ENCODE data around the gene GNAI1.

Gene GNAI1

DNA sequence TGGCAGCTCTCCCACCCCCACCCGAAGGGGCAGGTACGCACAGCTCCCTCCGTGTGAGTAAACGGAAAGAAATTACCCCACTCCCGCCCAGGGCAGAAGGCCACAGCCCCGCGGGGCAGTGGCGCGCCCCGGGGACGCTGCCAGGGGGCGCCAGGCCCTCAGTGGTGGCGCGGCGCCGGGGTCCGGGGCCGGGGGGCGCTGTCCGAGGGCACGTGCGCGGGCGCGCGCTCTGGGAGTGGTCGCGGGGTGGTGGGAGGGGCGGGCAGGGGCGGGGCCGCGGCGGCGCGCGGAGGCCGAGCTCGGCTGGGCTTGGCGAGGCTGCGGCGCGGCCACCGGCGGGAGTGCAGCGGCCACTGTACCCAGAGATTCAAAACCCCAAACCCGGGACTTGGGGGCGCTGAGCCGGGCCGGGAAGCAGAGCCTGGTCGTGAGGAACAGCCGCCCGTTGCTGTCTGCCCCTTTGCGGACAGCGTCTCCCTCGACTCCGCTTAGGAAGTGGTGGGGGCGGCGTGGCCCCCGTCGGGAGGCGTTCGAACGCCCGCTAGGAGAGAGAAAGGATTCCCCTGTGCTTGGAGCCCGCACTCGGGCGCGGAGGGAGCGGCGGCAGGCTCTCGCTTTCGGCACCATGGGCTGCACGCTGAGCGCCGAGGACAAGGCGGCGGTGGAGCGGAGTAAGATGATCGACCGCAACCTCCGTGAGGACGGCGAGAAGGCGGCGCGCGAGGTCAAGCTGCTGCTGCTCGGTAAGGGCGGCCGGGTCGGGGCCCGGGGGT, at the start of gene GNAI1:
Gene GNAI1 (plus strand): TSS at position 296 of the 773 bp plus-strand sequence. CDS start 330 bp downstream, at position 626.
- DNase-seq = peak; percentile 89

GRCh38 chr7:80087051-80087770, 47.4 kb upstream of the GNAI1 start:
- peak; percentile 39 for DNase-seq

- no peak for DNase-seq
Observed at GRCh38 chr7:80087771-80088170, 46.9 kb upstream of the GNAI1 start.

GRCh38 chr7:80088705-80089104, 45.9 kb upstream of the GNAI1 start:
- no peak for DNase-seq

DNA sequence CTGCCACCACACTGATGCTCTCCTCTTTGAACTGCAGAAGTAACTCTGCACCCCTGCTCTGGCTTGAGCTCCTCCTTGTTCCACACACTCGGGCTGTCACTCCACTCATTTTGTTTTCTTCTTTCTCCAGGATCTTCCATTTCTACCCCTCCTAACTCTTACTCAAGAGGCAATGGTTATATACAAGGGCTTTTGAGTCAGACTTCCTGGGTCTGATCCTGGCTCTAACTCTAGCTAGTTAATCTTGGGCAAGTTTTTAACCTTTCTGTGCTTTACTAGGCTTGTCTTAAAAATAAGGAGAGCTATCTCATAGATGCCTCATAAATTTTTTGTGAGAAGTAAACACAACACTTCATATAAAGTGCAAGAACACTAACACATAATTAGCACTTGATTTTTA, 45.3 kb upstream of the GNAI1 start:
- DNase-seq = no peak

DNA sequence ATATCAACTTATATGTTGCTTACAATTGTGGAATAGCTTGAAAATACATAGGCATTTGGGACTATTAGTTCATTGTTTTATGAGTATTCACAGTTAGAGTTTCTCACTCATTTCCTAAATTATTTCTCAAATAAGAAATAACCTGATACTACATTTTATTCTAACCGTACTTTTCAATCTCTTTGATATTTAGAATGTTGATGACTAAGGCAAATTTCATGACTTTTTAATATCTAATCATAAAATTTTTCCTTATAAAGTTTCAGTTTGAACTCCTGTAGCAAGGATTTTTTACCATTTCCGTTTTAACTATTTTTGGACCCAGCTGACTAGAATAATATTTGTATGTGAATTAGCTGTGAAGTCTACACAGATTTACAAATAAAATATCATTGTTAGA, 41.3 kb upstream of the GNAI1 start:
- DNase-seq = no peak

DNA sequence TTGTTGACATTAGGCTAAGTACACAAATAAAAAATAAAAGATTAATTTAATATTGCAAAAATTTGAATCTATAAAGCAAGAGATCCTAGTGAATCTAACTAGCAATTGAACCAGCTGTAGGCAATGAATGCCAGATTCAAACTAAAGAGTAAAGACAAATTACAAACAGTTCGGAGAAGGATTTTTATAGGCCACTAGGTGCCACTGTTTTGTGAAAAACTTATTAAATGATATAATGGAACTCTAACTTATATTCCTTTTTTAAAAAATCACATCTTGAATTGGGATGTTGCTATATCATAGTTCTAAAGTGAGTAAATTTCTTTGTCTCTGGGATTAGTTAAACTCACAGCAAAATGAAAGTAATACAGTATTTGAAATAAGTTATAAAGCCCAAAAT, 39.1 kb upstream of the GNAI1 start:
- DNase-seq = no peak

GRCh38 chr7:80097756-80098155, 36.9 kb upstream of the GNAI1 start:
- no peak for DNase-seq

GRCh38 chr7:80098795-80099194, 35.8 kb upstream of the GNAI1 start:
- DNase-seq = no peak

GRCh38 chr7:80100254-80100653, 34.4 kb upstream of the GNAI1 start:
- DNase-seq = no peak

DNA sequence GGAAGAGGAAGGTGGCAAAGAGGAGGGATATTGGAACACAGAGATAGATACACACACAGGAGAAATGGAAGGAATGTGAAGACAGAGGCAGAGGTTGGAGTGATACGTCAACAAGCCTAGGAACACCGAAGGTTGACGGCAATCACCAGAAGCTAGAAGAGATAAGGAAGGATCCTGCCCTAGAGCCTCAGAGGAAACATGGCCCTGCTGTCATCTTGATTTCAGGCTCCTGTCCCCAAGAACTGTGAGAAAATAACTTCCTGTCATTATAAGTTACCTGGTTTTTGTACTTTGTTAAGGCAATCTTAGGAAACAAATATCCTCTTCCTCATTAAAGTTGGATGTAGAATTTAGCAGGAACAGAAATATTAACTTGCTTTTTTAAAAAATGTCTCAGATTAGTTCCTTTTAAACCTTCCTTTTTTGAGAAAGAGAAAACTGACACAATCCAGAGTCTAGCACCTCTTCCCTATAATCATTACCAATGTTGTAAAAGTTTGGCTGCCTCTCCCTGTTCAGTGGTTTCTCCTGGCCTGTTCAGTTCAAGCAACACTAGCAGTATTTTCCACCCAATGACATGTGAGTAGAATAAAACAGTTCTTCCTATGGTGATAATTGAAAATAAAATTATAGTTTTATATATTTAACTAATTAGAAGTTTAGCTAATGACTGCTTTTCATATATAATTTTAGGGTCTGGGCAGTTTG, 28.8 kb upstream of the GNAI1 start:
- no peak for DNase-seq

- DNase-seq = no peak
Observed at GRCh38 chr7:80106498-80107113, 28.0 kb upstream of the GNAI1 start.

GRCh38 chr7:80107278-80107677, 27.4 kb upstream of the GNAI1 start:
- no peak for DNase-seq

DNA sequence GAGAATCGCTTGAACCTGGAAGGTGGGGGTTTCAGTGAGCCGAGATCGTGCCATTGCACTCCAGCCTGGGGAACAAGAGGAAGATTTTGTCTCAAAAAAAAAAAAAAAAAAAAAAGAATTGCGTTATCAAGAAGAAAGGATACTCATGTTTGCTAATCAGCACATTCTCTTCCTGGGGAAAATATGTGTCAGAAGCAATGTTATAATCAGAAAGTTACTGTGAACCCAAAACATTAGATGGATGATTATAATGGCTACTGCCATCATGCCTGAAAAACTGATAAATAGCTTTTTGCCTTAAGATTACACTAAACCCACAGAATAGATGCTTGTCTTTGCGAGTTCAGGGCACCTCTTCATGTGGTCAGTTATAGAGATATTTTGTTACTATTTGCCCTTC, 24.3 kb upstream of the GNAI1 start:
- DNase-seq = no peak

DNA sequence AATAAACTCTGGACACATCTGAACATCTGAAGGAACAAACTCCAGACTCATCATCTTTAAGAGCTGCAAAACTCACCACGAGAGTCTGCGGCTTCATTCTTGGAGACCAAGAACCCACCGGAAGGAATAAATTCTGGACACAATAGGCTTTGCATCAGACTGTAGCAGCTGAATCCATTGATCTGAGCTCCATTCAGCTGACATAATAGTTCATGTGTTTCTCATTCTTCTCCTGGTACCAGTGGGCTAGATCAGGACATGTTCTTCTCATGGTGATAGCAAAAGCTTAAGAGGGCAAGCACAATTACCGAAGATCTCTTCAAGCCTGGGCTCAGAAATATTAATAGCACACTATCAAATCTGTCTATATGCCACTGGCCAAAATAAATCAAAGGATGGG, 20.5 kb upstream of the GNAI1 start:
- DNase-seq = no peak

- DNase-seq = no peak
Observed at GRCh38 chr7:80124526-80125264, 9.9 kb upstream of the GNAI1 start.

- DNase-seq = no peak
Observed at GRCh38 chr7:80127412-80128160, 7.0 kb upstream of the GNAI1 start.

- DNase-seq = no peak
Observed at GRCh38 chr7:80128918-80129317, 5.7 kb upstream of the GNAI1 start.

DNA sequence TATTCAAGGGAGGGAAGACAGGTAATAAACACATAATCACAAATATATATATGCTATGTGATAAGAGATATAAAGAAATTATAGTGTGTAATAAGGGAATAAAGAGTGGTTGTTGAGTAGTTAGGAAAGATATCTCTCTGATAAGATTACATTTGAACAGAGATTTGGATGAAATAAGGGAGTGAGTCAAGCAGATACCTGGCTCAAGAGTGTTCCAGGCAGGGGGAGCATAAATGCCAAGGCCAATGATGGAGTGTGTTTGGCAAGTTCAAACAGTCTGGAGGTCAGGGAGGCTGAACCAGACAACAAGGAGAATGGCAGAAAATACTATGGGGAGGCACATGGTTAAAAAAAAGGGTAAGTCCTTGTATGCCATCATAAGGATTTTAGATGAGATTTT, 4.8 kb upstream of the GNAI1 start:
- no peak for DNase-seq

- no peak for DNase-seq
Observed at GRCh38 chr7:80131675-80132435, 2.8 kb upstream of the GNAI1 start.

- no peak for DNase-seq
Observed at GRCh38 chr7:80132594-80132993, 2.0 kb upstream of the GNAI1 start.

Data from left hindlimb (tissue), 1 donor.